ACC112 (cell line): ENCODE measurements around the gene AGRP.

Source experiments
- H2AFZ ChIP-seq: fragments of 200-600 bp; sonication (generic); one replicate; pipeline ENCODE4 v1.6.0; 2017; ENCODE audit warnings: antibody characterized with exemption, low read length; ENCODE audit not compliant: unreplicated experiment
- H3K27ac ChIP-seq: fragments of 200-600 bp; sonication (generic); 2 replicates; pipeline ENCODE4 v1.5.1; 2014; ENCODE audit warnings: low read depth, mild to moderate bottlenecking, antibody characterized with exemption, low read length, moderate library complexity
- H3K27me3 ChIP-seq: fragments of 200-600 bp; sonication (generic); 2 replicates; pipeline ENCODE4 v1.6.1; 2014; ENCODE audit warnings: mild to moderate bottlenecking, antibody characterized with exemption, low read length, moderate library complexity, mixed read lengths; ENCODE audit not compliant: insufficient read depth
- H3K36me3 ChIP-seq: fragments of 200-600 bp; sonication (generic); 2 replicates; pipeline ENCODE4 v1.6.1; 2016; ENCODE audit warnings: mild to moderate bottlenecking, antibody characterized with exemption, low read length, moderate library complexity, mixed read lengths; ENCODE audit not compliant: insufficient read depth
- H3K4me1 ChIP-seq: fragments of 200-600 bp; sonication (generic); one replicate; pipeline ENCODE4 v1.6.1; 2016; ENCODE audit warnings: low read length, mixed read lengths; ENCODE audit not compliant: insufficient read depth, unreplicated experiment, control insufficient read depth
- H3K4me3 ChIP-seq: fragments of 200-600 bp; sonication (generic); 2 replicates; pipeline ENCODE4 v1.5.1; 2014; ENCODE audit warnings: mild to moderate bottlenecking, low read depth, low read length
- H3K79me2 ChIP-seq: fragments of 200-600 bp; sonication (generic); one replicate; pipeline ENCODE4 v1.6.0; 2016; ENCODE audit warnings: low read length; ENCODE audit not compliant: control insufficient read depth, unreplicated experiment, insufficient read depth

Gene AGRP

GRCh38 chr16:67433131-67433719 lies 50.1 kb downstream of the AGRP start:
- Histone ChIP-seq H2AFZ (no peak overlapping the region), H3K4me1 (peaks cover 4% of the 10 kb centered on the region), H3K79me2 (no peaks in the 10 kb centered on the region), H3K4me3 (no peak overlapping the region), H3K36me3 (0 out of 2 replicates have a peak, but pooled peaks cover 2% of the 10 kb centered on the region), H3K27me3 (peaks cover 20% of the 10 kb centered on the region), H3K27ac (no peak overlapping the region)
